Ectodermal cell (in vitro differentiated cells): ENCODE measurements around the gene KAT6B.
"Not testable (repeated sequence)": the region's sequence is repeated elsewhere in the genome, so short reads cannot be mapped to it uniquely, and the experiment has no call there.

Experiments
- H3K27ac ChIP-seq: 2 replicates; pipeline ENCODE4 v1.7.0; 2013; ENCODE audit warnings: mild to moderate bottlenecking, low read depth, low read length; ENCODE audit not compliant: insufficient read depth, poor library complexity, severe bottlenecking
- H3K27me3 ChIP-seq: 2 replicates; pipeline ENCODE4 v1.7.0; 2013; ENCODE audit warnings: mild to moderate bottlenecking, low read length; ENCODE audit not compliant: insufficient read depth, control insufficient read depth, poor library complexity, severe bottlenecking
- H3K36me3 ChIP-seq: one replicate; pipeline ENCODE4 v1.7.0; 2013; ENCODE audit warnings: low read length; ENCODE audit not compliant: control insufficient read depth, insufficient read depth
- H3K4me1 ChIP-seq: one replicate; pipeline ENCODE4 v1.7.0; 2013; ENCODE audit warnings: low read length; ENCODE audit not compliant: control insufficient read depth, insufficient read depth
- H3K4me3 ChIP-seq: 2 replicates; pipeline ENCODE4 v1.7.0; 2013; ENCODE audit warnings: low read depth, low read length, control low read depth; ENCODE audit not compliant: insufficient read depth
- H3K9me3 ChIP-seq: 2 replicates; pipeline ENCODE4 v1.7.0; 2013; ENCODE audit warnings: mild to moderate bottlenecking, low read length, moderate library complexity; ENCODE audit not compliant: control insufficient read depth
- WGBS, 2 experiments: methylation state at CpG; one replicate each; pipeline ENCODE4 v1.1.7; 2013; ENCODE audit warnings: missing lambda C conversion rate in 2 of 2; 5-methylcytosine and 5-hydroxymethylcytosine counted together

The KAT6B gene

GRCh38 chr10:74912682-74913081, 86.3 kb downstream of the KAT6B start:
- WGBS, 2 experiments = 86 to 96% methylated on average over 2 of the region's 2 CpGs
- no peak overlapping the region for H3K4me3 ChIP-seq

GRCh38 chr10:74913377-74913979, 87.1 kb downstream of the KAT6B start:
- H3K27me3 ChIP-seq = no peaks in the 10 kb centered on the region
- H3K36me3 ChIP-seq = no peaks in the 10 kb centered on the region
- H3K27ac ChIP-seq = no peak overlapping the region
- H3K4me1 ChIP-seq = no peaks in the 10 kb centered on the region
- 89 to 95% methylated on average over 5 to 6 of the region's 6 CpGs for WGBS, 2 experiments
- H3K4me3 ChIP-seq = no peak overlapping the region
- no peaks in the 10 kb centered on the region for H3K9me3 ChIP-seq

More at GRCh38 chr10:74912682-74913081, 86.3 kb downstream of the KAT6B start:
- no peaks in the 10 kb centered on the region for H3K4me1 ChIP-seq
- no peaks in the 10 kb centered on the region for H3K9me3 ChIP-seq
- no peak overlapping the region for H3K27ac ChIP-seq
- no peaks in the 10 kb centered on the region for H3K27me3 ChIP-seq
- no peaks in the 10 kb centered on the region for H3K36me3 ChIP-seq

DNA sequence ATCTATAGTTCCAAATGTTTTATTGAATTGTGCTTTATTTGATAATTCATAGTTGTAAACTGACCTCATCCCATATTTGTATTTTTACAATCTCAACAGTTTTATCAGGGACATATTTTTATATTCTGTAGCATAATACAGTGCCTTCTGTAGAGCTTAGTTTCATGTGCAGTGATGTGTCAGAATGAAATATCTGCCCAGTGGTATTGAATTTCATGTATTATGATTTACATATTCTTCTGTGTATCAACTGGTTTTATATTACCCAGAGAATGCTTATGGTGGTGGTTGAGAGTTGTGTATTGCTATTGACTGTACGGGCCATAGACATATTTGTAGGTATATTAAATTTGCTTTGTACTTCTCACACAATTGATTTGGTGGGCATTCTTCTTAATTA, 89.9 kb downstream of the KAT6B start:
- Histone ChIP-seq H3K27me3 (no peaks in the 10 kb centered on the region), H3K4me3 (no peak overlapping the region), H3K27ac (no peak overlapping the region), H3K9me3 (no peaks in the 10 kb centered on the region), H3K36me3 (no peaks in the 10 kb centered on the region), H3K4me1 (peaks cover 2% of the 10 kb centered on the region)
- WGBS, 2 experiments = 100% methylated on average over 1 of the region's 1 CpG

- H3K4me1 ChIP-seq = peaks cover 14% of the 10 kb centered on the region
- H3K9me3 ChIP-seq = no peaks in the 10 kb centered on the region
- H3K27me3 ChIP-seq = no peaks in the 10 kb centered on the region
- H3K4me3 ChIP-seq = no peak overlapping the region
- H3K27ac ChIP-seq = peak overlapping the region; percentile 38
- H3K36me3 ChIP-seq = no peaks in the 10 kb centered on the region
Observed at GRCh38 chr10:74917481-74918077, 91.2 kb downstream of the KAT6B start.

GRCh38 chr10:74919671-74920070, 93.3 kb downstream of the KAT6B start:
- H3K4me3 ChIP-seq = no peak overlapping the region
- H3K27ac ChIP-seq = no peak overlapping the region
- H3K9me3 ChIP-seq = no peaks in the 10 kb centered on the region
- peaks cover 17% of the 10 kb centered on the region for H3K4me1 ChIP-seq
- no peaks in the 10 kb centered on the region for H3K27me3 ChIP-seq
- H3K36me3 ChIP-seq = no peaks in the 10 kb centered on the region

GRCh38 chr10:74921070-74921469, 94.7 kb downstream of the KAT6B start:
- H3K4me3 ChIP-seq, H3K27me3 ChIP-seq, H3K36me3 ChIP-seq, H3K9me3 ChIP-seq, H3K27ac ChIP-seq: not testable (repeated sequence)
- H3K4me1 ChIP-seq = peaks cover 17% of the 10 kb centered on the region
- WGBS, 2 experiments = 89 to 92% methylated on average over 5 of the region's 5 CpGs

DNA sequence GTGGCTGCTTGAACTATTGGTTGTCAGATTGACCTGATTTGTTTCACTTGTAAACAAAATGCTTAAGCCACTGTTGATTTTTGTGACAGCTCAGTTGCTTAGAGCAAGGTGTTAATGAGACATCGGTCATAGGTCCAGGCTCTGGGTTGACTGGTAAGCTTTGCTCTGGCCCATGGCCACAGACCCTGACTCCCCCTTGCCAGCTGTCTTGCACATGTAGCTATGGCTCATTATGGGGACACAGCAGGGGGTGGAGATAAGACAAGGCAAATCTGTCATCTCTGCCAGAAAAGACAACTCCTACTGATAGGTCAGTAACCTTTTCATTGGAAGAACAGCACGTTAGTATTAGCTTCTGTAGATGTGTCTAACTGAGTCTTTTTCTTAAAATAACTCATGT, 95.3 kb downstream of the KAT6B start:
- Histone ChIP-seq H3K27me3 (no peaks in the 10 kb centered on the region), H3K4me1 (peaks cover 17% of the 10 kb centered on the region), H3K9me3 (no peaks in the 10 kb centered on the region), H3K27ac (peak overlapping the region; percentile 45), H3K4me3 (no peak overlapping the region), H3K36me3 (no peaks in the 10 kb centered on the region)
- 43 to 53% methylated on average over 2 of the region's 2 CpGs for WGBS, 2 experiments

GRCh38 chr10:74922921-74923320, 96.5 kb downstream of the KAT6B start:
- H3K36me3 ChIP-seq = no peaks in the 10 kb centered on the region
- peaks cover 17% of the 10 kb centered on the region for H3K4me1 ChIP-seq
- no peak overlapping the region for H3K4me3 ChIP-seq
- no peaks in the 10 kb centered on the region for H3K27me3 ChIP-seq
- H3K9me3 ChIP-seq = no peaks in the 10 kb centered on the region
- WGBS, 2 experiments = 93 to 97% methylated on average over 1 of the region's 1 CpG
- no peak overlapping the region for H3K27ac ChIP-seq

DNA sequence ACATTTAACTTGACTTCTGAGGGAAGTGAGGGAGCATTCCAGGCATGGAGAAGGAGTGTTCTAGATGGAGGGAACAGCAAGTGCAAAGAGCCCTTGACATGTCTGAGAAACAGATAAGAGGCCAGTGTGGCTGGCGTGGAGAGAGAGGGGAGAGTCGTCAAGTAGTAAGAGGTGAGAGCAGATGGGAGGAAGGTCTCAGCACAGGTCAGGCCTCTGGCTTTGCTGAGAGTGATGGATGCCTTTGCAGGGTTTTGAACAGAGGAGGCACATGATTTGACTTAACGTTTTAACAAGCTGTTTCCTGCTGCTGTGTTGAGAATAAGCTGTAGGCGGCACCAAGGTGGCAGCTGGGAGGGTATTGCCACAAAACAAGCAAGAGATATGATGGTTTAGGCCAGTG, 97.2 kb downstream of the KAT6B start:
- no peaks in the 10 kb centered on the region for H3K36me3 ChIP-seq
- H3K27ac ChIP-seq = no peak overlapping the region
- peaks cover 17% of the 10 kb centered on the region for H3K4me1 ChIP-seq
- H3K27me3 ChIP-seq = no peaks in the 10 kb centered on the region
- 57 to 60% methylated on average over 4 of the region's 4 CpGs for WGBS, 2 experiments
- no peaks in the 10 kb centered on the region for H3K9me3 ChIP-seq
- H3K4me3 ChIP-seq = no peak overlapping the region

DNA sequence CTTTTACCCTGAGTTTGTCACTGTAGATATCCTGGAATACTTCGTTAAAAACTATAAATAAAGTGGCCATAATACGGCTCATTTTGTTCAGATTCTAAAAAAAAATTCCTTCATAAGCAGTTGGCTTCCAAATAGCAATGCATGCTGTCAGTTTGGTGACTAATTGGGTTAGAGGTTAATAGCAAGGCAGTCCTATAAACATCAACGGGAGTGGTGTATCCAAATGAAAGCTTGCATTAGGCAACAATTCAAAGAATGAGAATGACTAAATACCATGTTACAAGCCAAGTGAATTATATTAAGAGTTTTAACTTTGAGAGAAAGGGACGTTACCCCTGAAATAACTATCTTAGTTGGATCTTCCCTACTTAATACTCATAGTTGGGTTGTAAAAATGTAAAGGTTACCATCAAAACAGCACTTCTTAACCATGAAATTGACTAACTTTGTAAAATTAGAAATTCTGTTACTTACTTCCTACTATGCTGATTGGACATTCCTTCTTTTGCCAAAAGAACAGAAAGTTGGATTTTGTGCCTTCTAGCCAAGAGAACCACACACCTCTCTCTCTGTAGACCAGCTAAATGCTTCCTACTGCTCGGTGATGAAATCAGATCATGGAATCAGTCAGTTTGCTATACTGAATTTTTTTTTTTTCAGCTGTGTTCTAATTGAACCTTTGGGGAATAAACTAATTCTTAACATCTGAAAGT, 98.0 kb downstream of the KAT6B start:
- Histone ChIP-seq H3K4me3 (no peak overlapping the region), H3K36me3 (no peaks in the 10 kb centered on the region), H3K27ac (no peak overlapping the region), H3K27me3 (no peaks in the 10 kb centered on the region), H3K9me3 (no peaks in the 10 kb centered on the region), H3K4me1 (peaks cover 17% of the 10 kb centered on the region)
- WGBS, 2 experiments = 89 to 91% methylated on average over 4 of the region's 5 CpGs
